Thoracic aorta (tissue), 2 donors: ENCODE data around the gene SLC25A27. TPM values are rescaled to one million over a fixed set of nuclear protein-coding genes. Genes with fewer than 3 reads are reported as not detected.
A peak's percentile ranks its signal among the peaks of the same experiment; 100 is the strongest.

ENCODE experiments used
- ATAC-seq: fragments of 150-250 bp; one replicate; pipeline ENCODE4 v1.8.0; 2017; ENCODE audit warnings: low read depth; ENCODE audit not compliant: insufficient number of reproducible peaks, low FRiP score
- DNase-seq: peaks from one replicate; pipeline ENCODE4 v3.0.0-alpha.2; 2020; ENCODE audit warnings: low spot score
- H3K27ac ChIP-seq, 2 donors: fragments of 200-600 bp; sonication (generic); 1 replicate in 1 of 2; 2 replicates in 1 of 2; pipeline ENCODE4 v1.5.1; 2016; ENCODE audit warnings: mild to moderate bottlenecking in 2 of 2, moderate library complexity in 2 of 2
- H3K27me3 ChIP-seq: fragments of 200-600 bp; sonication (generic); replicated peaks from 2 replicates; pipeline ENCODE4 v1.6.0; 2016; ENCODE audit warnings: mild to moderate bottlenecking; ENCODE audit not compliant: insufficient read depth
- H3K36me3 ChIP-seq: fragments of 200-600 bp; sonication (generic); one replicate; pipeline ENCODE4 v1.5.1; 2016
- H3K4me1 ChIP-seq, 2 donors: fragments of 200-600 bp; sonication (generic); 1 replicate in 1 of 2; 2 replicates in 1 of 2; pipeline versions ENCODE4 v1.5.1 to v1.6.0; 2016; ENCODE audit warnings: low read depth in 2 of 2, mild to moderate bottlenecking in 1 of 2; ENCODE audit not compliant: control insufficient read depth in 1 of 2
- H3K4me3 ChIP-seq: fragments of 200-600 bp; sonication (generic); 2 replicates; pipeline ENCODE4 v1.5.1; 2016; ENCODE audit warnings: mild to moderate bottlenecking
- H3K9me3 ChIP-seq: fragments of 200-600 bp; sonication (generic); 2 replicates; pipeline ENCODE4 v1.5.1; 2016
- CTCF ChIP-seq: fragments of 200-600 bp; sonication (generic); IDR thresholded peaks from one replicate; pipeline ENCODE4 v1.5.1; 2019; ENCODE audit warnings: antibody characterized with exemption
- total RNA-seq, 2 donors: library from RNA; depleted of rRNA; stranded (reverse); fragments of >200 nt; gene quantifications; one replicate each; pipeline versions ENCODE4 v1.1.0 to v1.2.3, GENCODE V29; 2016

Gene SLC25A27
- total RNA-seq, 2 donors from 2014 or later, result 44.4 to 52.8 TPM

DNA sequence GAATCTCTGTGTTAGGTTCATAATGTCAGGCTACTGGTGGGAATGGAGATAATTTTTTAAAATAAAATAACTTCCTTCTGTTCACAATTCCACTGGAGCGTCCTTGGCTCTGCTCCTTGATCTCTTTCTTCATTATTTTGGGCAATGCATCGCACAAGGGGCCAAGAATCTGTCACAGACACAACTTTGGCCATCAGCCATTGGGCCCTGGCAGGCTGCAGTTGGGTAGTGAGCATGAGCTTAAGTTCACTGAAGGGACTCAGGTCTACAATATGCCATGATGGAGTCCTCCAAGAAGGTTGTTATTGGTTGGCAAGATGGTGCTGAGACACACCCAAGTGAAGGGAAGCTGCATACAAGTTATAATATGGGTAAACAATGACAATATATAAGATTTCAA is 40.1 kb upstream of the SLC25A27 start:
- Histone ChIP-seq H3K4me3 (no peak overlapping the region), H3K27me3 (no peaks in the 10 kb centered on the region), H3K36me3 (no peaks in the 10 kb centered on the region), H3K27ac (peak overlapping the region in 1 of 2 donors; percentile 18), H3K4me1 (peaks cover 8 to 16% of the 10 kb centered on the region in 2 donors), H3K9me3 (no peaks in the 10 kb centered on the region)
- ATAC-seq (peak; percentile 65), DNase-seq (no peak)
- TF ChIP-seq CTCF, result no peak

- no peaks in the 10 kb centered on the region for H3K27me3 ChIP-seq
- DNase-seq, result no peak
- H3K9me3 ChIP-seq, result no peaks in the 10 kb centered on the region
- no peak for ATAC-seq
- TF ChIP-seq CTCF, result no peak
- no peaks in the 10 kb centered on the region for H3K36me3 ChIP-seq
- no peak overlapping the region for H3K27ac ChIP-seq
- no peak overlapping the region for H3K4me3 ChIP-seq
- H3K4me1 ChIP-seq, result no peaks in the 10 kb centered on the region
Measured at GRCh38 chr6:46618726-46619125, 34.0 kb upstream of the SLC25A27 start.

DNA sequence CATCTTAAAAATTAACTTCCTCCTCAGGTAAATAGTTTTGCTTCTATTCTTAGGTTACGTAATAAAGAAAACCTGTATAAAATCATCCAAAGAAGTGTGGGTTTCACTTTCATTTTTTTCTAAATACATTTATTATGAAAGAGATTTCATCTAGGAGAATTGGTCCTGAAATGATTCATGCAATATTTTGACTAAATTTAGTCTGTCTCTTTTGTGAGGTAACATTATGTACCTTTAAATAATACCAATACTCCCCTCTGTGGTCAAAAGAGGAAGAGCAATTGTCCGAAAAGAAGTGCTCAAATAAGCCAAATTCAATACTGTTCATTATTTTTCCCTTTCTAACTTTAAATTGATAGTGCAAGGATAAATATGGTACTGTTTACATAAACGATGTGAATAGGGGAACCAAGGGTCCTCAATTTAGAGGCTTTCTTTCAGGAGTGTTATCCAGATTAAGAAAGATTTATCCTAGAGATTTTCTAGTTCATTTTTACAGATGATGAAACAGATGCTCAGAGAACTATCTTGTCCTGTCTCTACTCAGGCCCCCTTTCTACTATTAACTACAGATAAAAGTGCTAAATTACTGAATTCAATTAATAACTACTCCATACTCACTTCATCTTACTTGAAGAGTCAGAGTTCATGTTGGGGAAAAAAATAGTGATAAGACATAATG is 26.4 kb upstream of the SLC25A27 start:
- DNase-seq (no peak), ATAC-seq (no peak)
- H3K9me3 ChIP-seq, result no peaks in the 10 kb centered on the region
- no peaks in the 10 kb centered on the region for H3K36me3 ChIP-seq
- peak; percentile 67 for TF ChIP-seq CTCF
- H3K4me1 ChIP-seq, result peaks cover 0 to 4% of the 10 kb centered on the region in 2 donors
- H3K27me3 ChIP-seq, result no peaks in the 10 kb centered on the region
- H3K27ac ChIP-seq, result no peak overlapping the region
- H3K4me3 ChIP-seq, result peak overlapping the region; percentile 55

- ATAC-seq (no peak), DNase-seq (no peak)
- no peaks in the 10 kb centered on the region for H3K27me3 ChIP-seq
- TF ChIP-seq CTCF, result no peak
- no peaks in the 10 kb centered on the region for H3K9me3 ChIP-seq
- no peak overlapping the region for H3K4me3 ChIP-seq
- no peak overlapping the region for H3K27ac ChIP-seq
- peaks cover 0 to 4% of the 10 kb centered on the region in 2 donors for H3K4me1 ChIP-seq
- no peaks in the 10 kb centered on the region for H3K36me3 ChIP-seq
Measured at GRCh38 chr6:46626976-46627375, 25.8 kb upstream of the SLC25A27 start.

GRCh38 chr6:46628498-46628897 is 24.3 kb upstream of the SLC25A27 start:
- H3K27me3 ChIP-seq, result no peaks in the 10 kb centered on the region
- no peaks in the 10 kb centered on the region for H3K36me3 ChIP-seq
- H3K4me1 ChIP-seq, result peaks cover 0 to 4% of the 10 kb centered on the region in 2 donors
- ATAC-seq (no peak), DNase-seq (no peak)
- H3K9me3 ChIP-seq, result no peaks in the 10 kb centered on the region
- H3K27ac ChIP-seq, result no peak overlapping the region
- H3K4me3 ChIP-seq, result no peak overlapping the region
- no peak for TF ChIP-seq CTCF
